Neural cell (in vitro differentiated cells): ENCODE measurements around the gene GDE1.

Experiments
- EP300 ChIP-seq: fragments of 450-650 bp; conservative IDR thresholded peaks from 2 replicates; pipeline ENCODE4 v1.6.1; 2014; ENCODE audit warnings: antibody characterized with exemption, mild to moderate bottlenecking, moderate library complexity; ENCODE audit not compliant: poor library complexity, severe bottlenecking
- EZH2 ChIP-seq: fragments of 200-600, 300-800 bp; shearing (Covaris generic), sonication (generic); IDR thresholded peaks from 2 replicates; pipeline ENCODE4 v1.6.1; 2014; ENCODE audit warnings: antibody characterized with exemption, low read length, borderline replicate concordance, mild to moderate bottlenecking; ENCODE audit not compliant: insufficient read depth, poor library complexity, severe bottlenecking
- MXI1 ChIP-seq: fragments of 450-650 bp; conservative IDR thresholded peaks from 2 replicates; pipeline ENCODE4 v1.6.1; 2014; ENCODE audit warnings: antibody characterized with exemption, mild to moderate bottlenecking; ENCODE audit not compliant: poor library complexity, severe bottlenecking
- POLR2AphosphoS5 ChIP-seq: IDR thresholded peaks from 2 replicates; pipeline ENCODE4 v1.6.1; 2012
- RAD21 ChIP-seq: fragments of 450-650 bp; conservative IDR thresholded peaks from 2 replicates; pipeline ENCODE4 v1.6.1; 2014; ENCODE audit warnings: antibody characterized with exemption, mild to moderate bottlenecking, moderate library complexity
- SMC3 ChIP-seq: fragments of 450-650 bp; conservative IDR thresholded peaks from 2 replicates; pipeline ENCODE4 v1.6.1; 2014; ENCODE audit warnings: antibody characterized with exemption, mild to moderate bottlenecking, moderate library complexity; ENCODE audit not compliant: poor library complexity
- TAF1 ChIP-seq: IDR thresholded peaks from 2 replicates; pipeline ENCODE4 v1.6.1; 2012; ENCODE audit warnings: low read depth
- TF ChIP-seq, protein P1 (sequence below): fragments of 450-650 bp; IDR thresholded peaks from 2 replicates; pipeline ENCODE4 v1.5.1; 2014; ENCODE audit warnings: antibody characterized with exemption, mild to moderate bottlenecking, moderate library complexity; ENCODE audit not compliant: poor library complexity, severe bottlenecking
- TF ChIP-seq, protein P2 (sequence below): IDR thresholded peaks from 2 replicates; pipeline ENCODE4 v1.6.1; 2012; ENCODE audit warnings: borderline replicate concordance

DNA sequence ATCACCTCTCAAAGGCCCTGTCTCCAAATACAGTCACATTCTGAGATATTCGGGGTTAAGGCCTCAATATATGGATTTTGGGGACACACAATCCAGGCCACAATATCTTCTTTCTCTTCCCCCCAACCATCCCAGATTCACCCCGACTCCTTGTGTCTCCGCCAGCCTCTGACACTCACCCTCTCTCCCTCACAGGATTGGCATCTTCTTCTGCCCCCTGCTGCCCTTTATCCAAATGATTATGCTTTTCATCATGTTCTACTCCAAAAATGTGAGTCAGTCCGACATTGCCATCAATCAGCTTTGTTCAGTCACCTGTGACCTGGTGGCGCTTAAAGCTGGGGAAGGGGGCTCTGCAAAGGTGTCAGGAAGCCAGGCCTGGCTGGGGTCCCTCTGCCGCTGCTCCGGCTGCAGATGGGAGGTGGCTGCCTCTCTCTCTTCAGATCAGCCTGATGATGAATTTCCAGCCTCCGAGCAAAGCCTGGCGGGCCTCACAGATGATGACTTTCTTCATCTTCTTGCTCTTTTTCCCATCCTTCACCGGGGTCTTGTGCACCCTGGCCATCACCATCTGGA lies 35.1 kb downstream of the GDE1 start:
- TF ChIP-seq, protein P1, sequence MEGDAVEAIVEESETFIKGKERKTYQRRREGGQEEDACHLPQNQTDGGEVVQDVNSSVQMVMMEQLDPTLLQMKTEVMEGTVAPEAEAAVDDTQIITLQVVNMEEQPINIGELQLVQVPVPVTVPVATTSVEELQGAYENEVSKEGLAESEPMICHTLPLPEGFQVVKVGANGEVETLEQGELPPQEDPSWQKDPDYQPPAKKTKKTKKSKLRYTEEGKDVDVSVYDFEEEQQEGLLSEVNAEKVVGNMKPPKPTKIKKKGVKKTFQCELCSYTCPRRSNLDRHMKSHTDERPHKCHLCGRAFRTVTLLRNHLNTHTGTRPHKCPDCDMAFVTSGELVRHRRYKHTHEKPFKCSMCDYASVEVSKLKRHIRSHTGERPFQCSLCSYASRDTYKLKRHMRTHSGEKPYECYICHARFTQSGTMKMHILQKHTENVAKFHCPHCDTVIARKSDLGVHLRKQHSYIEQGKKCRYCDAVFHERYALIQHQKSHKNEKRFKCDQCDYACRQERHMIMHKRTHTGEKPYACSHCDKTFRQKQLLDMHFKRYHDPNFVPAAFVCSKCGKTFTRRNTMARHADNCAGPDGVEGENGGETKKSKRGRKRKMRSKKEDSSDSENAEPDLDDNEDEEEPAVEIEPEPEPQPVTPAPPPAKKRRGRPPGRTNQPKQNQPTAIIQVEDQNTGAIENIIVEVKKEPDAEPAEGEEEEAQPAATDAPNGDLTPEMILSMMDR: no peak
- TF ChIP-seq EZH2 (no peak), EP300 (no peak), POLR2AphosphoS5 (no peak), MXI1 (no peak), TAF1 (no peak), SMC3 (no peak), RAD21 (no peak)
- TF ChIP-seq, protein P2, sequence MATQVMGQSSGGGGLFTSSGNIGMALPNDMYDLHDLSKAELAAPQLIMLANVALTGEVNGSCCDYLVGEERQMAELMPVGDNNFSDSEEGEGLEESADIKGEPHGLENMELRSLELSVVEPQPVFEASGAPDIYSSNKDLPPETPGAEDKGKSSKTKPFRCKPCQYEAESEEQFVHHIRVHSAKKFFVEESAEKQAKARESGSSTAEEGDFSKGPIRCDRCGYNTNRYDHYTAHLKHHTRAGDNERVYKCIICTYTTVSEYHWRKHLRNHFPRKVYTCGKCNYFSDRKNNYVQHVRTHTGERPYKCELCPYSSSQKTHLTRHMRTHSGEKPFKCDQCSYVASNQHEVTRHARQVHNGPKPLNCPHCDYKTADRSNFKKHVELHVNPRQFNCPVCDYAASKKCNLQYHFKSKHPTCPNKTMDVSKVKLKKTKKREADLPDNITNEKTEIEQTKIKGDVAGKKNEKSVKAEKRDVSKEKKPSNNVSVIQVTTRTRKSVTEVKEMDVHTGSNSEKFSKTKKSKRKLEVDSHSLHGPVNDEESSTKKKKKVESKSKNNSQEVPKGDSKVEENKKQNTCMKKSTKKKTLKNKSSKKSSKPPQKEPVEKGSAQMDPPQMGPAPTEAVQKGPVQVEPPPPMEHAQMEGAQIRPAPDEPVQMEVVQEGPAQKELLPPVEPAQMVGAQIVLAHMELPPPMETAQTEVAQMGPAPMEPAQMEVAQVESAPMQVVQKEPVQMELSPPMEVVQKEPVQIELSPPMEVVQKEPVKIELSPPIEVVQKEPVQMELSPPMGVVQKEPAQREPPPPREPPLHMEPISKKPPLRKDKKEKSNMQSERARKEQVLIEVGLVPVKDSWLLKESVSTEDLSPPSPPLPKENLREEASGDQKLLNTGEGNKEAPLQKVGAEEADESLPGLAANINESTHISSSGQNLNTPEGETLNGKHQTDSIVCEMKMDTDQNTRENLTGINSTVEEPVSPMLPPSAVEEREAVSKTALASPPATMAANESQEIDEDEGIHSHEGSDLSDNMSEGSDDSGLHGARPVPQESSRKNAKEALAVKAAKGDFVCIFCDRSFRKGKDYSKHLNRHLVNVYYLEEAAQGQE: no peak
